Erythroblast (primary cell): Measurements from ENCODE around the gene R3HDM2.

ENCODE experiments used
- GATA1 ChIP-seq: IDR thresholded peaks from 2 replicates; pipeline ENCODE4 v1.6.1; 2011; ENCODE audit warnings: low read depth, mild to moderate bottlenecking, control low read depth, low read length, moderate library complexity
- POLR2A ChIP-seq: IDR thresholded peaks from 2 replicates; pipeline ENCODE4 v1.6.1; 2011; ENCODE audit warnings: mild to moderate bottlenecking, low read length

DNA sequence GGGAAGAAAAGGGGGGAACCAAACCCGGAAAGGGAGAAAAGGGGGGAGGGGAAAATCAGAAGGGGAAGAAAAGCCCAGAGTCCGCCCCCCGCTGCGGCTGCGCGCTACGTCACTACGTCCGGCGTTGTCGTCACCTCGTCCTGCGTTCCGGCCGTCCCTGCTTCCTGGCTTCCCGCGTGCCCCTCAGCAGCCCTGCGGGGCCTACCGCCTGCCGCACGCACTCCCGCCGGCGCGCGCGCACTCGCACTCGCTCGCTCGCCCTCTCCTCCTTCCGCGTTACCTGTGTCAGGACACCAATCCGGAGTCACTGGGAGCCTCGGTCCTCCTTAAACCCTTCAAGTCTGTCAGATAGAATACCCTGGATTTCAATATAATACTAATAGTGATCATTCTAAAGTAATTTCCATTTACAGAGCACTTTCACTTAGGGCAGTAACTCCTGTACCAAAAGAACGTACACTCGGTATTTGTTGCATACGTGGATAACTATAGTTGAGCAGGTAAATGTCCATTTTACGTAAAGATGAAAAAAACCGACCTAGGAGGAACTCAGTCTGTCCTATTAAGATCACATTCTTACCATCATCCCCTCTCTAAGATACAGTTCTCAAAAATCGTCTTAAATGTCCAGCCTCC, at the start of gene R3HDM2:
- peak; percentile 98 for TF ChIP-seq POLR2A
- no peak for TF ChIP-seq GATA1
